ENCODE data around the gene TEKT1.

TEKT1 gene

GRCh38 chr17:6815775-6816174, 15.8 kb downstream of the TEKT1 start:
- Histone ChIP-seq H3K27ac (ENCODE audit: low read length) (no peak overlapping the region), H3K9me3 (ENCODE audit: control insufficient read depth in 2 of 2, low read length in 2 of 2) (peaks cover 0 to 3% of the 10 kb centered on the region in 2 donors), H3K36me3 (ENCODE audit: control insufficient read depth in 2 of 2, insufficient read depth in 2 of 2, low read length in 2 of 2) (no peaks in the 10 kb centered on the region), H3K27me3 (ENCODE audit: control insufficient read depth in 1 of 2, insufficient read depth in 2 of 2, low read length in 2 of 2) (peaks cover 0 to 3% of the 10 kb centered on the region in 2 donors), H3K4me3 (ENCODE audit: low read length in 2 of 2) (no peak overlapping the region), H3K9ac (ENCODE audit: low read length in 2 of 2) (no peak overlapping the region), H3K4me1 (ENCODE audit: control insufficient read depth, insufficient read depth, low read length) (no peaks in the 10 kb centered on the region)

GRCh38 chr17:6812295-6812694, 19.2 kb downstream of the TEKT1 start:
- no peaks in the 10 kb centered on the region for H3K36me3 ChIP-seq (ENCODE audit: control insufficient read depth in 2 of 2, insufficient read depth in 2 of 2, low read length in 2 of 2)
- peaks cover 0 to 3% of the 10 kb centered on the region in 2 donors for H3K27me3 ChIP-seq (ENCODE audit: control insufficient read depth in 1 of 2, insufficient read depth in 2 of 2, low read length in 2 of 2)
- no peak overlapping the region for H3K27ac ChIP-seq (ENCODE audit: low read length)
- H3K9me3 ChIP-seq (ENCODE audit: control insufficient read depth in 2 of 2, low read length in 2 of 2), result peaks cover 0 to 6% of the 10 kb centered on the region in 2 donors
- no peaks in the 10 kb centered on the region for H3K4me1 ChIP-seq (ENCODE audit: control insufficient read depth, insufficient read depth, low read length)
- H3K9ac ChIP-seq (ENCODE audit: low read length in 2 of 2), result no peak overlapping the region
- no peak overlapping the region for H3K4me3 ChIP-seq (ENCODE audit: low read length in 2 of 2)

- Histone ChIP-seq H3K4me3 (ENCODE audit: low read length in 2 of 2) (no peak overlapping the region), H3K9me3 (ENCODE audit: control insufficient read depth in 2 of 2, low read length in 2 of 2) (peaks cover 0 to 6% of the 10 kb centered on the region in 2 donors), H3K9ac (ENCODE audit: low read length in 2 of 2) (no peak overlapping the region), H3K27ac (ENCODE audit: low read length) (no peak overlapping the region), H3K27me3 (ENCODE audit: control insufficient read depth in 1 of 2, insufficient read depth in 2 of 2, low read length in 2 of 2) (peaks cover 0 to 3% of the 10 kb centered on the region in 2 donors), H3K4me1 (ENCODE audit: control insufficient read depth, insufficient read depth, low read length) (no peaks in the 10 kb centered on the region), H3K36me3 (ENCODE audit: control insufficient read depth in 2 of 2, insufficient read depth in 2 of 2, low read length in 2 of 2) (no peaks in the 10 kb centered on the region)
These were observed 20.0 kb downstream of the TEKT1 start for GRCh38 chr17:6811510-6811909.

GRCh38 chr17:6800422-6801027, 31.0 kb downstream of the TEKT1 start:
- H3K9ac ChIP-seq (ENCODE audit: low read length in 2 of 2), result no peak overlapping the region
- H3K36me3 ChIP-seq (ENCODE audit: control insufficient read depth in 2 of 2, insufficient read depth in 2 of 2, low read length in 2 of 2), result no peaks in the 10 kb centered on the region
- no peaks in the 10 kb centered on the region for H3K9me3 ChIP-seq (ENCODE audit: control insufficient read depth in 2 of 2, low read length in 2 of 2)
- no peak overlapping the region for H3K4me3 ChIP-seq (ENCODE audit: low read length in 2 of 2)
- no peaks in the 10 kb centered on the region for H3K4me1 ChIP-seq (ENCODE audit: control insufficient read depth, insufficient read depth, low read length)
- H3K27me3 ChIP-seq (ENCODE audit: control insufficient read depth in 1 of 2, insufficient read depth in 2 of 2, low read length in 2 of 2), result peaks cover 5 to 6% of the 10 kb centered on the region in 2 donors
- H3K27ac ChIP-seq (ENCODE audit: low read length), result no peak overlapping the region

GRCh38 chr17:6799738-6800137, 31.8 kb downstream of the TEKT1 start:
- peaks cover 5 to 6% of the 10 kb centered on the region in 2 donors for H3K27me3 ChIP-seq (ENCODE audit: control insufficient read depth in 1 of 2, insufficient read depth in 2 of 2, low read length in 2 of 2)
- no peak overlapping the region for H3K27ac ChIP-seq (ENCODE audit: low read length)
- H3K9me3 ChIP-seq (ENCODE audit: control insufficient read depth in 2 of 2, low read length in 2 of 2), result no peaks in the 10 kb centered on the region
- no peaks in the 10 kb centered on the region for H3K4me1 ChIP-seq (ENCODE audit: control insufficient read depth, insufficient read depth, low read length)
- no peak overlapping the region for H3K9ac ChIP-seq (ENCODE audit: low read length in 2 of 2)
- no peaks in the 10 kb centered on the region for H3K36me3 ChIP-seq (ENCODE audit: control insufficient read depth in 2 of 2, insufficient read depth in 2 of 2, low read length in 2 of 2)
- no peak overlapping the region for H3K4me3 ChIP-seq (ENCODE audit: low read length in 2 of 2)

- Histone ChIP-seq H3K36me3 (ENCODE audit: control insufficient read depth in 2 of 2, insufficient read depth in 2 of 2, low read length in 2 of 2) (no peaks in the 10 kb centered on the region), H3K9ac (ENCODE audit: low read length in 2 of 2) (no peak overlapping the region), H3K27ac (ENCODE audit: low read length) (no peak overlapping the region), H3K27me3 (ENCODE audit: control insufficient read depth in 1 of 2, insufficient read depth in 2 of 2, low read length in 2 of 2) (peaks cover 5 to 6% of the 10 kb centered on the region in 2 donors), H3K4me3 (ENCODE audit: low read length in 2 of 2) (no peak overlapping the region), H3K4me1 (ENCODE audit: control insufficient read depth, insufficient read depth, low read length) (no peaks in the 10 kb centered on the region), H3K9me3 (ENCODE audit: control insufficient read depth in 2 of 2, low read length in 2 of 2) (no peaks in the 10 kb centered on the region)
These were observed 33.7 kb downstream of the TEKT1 start for GRCh38 chr17:6797718-6798351.

GRCh38 chr17:6796887-6797490, 34.5 kb downstream of the TEKT1 start:
- Histone ChIP-seq H3K36me3 (ENCODE audit: control insufficient read depth in 2 of 2, insufficient read depth in 2 of 2, low read length in 2 of 2) (no peaks in the 10 kb centered on the region), H3K4me3 (ENCODE audit: low read length in 2 of 2) (no peak overlapping the region), H3K27ac (ENCODE audit: low read length) (no peak overlapping the region), H3K4me1 (ENCODE audit: control insufficient read depth, insufficient read depth, low read length) (no peaks in the 10 kb centered on the region), H3K27me3 (ENCODE audit: control insufficient read depth in 1 of 2, insufficient read depth in 2 of 2, low read length in 2 of 2) (peaks cover 6 to 13% of the 10 kb centered on the region in 2 donors), H3K9me3 (ENCODE audit: control insufficient read depth in 2 of 2, low read length in 2 of 2) (no peaks in the 10 kb centered on the region), H3K9ac (ENCODE audit: low read length in 2 of 2) (no peak overlapping the region)

- Histone ChIP-seq H3K27ac (ENCODE audit: low read length) (no peak overlapping the region), H3K27me3 (ENCODE audit: control insufficient read depth in 1 of 2, insufficient read depth in 2 of 2, low read length in 2 of 2) (peaks cover 6 to 13% of the 10 kb centered on the region in 2 donors), H3K9me3 (ENCODE audit: control insufficient read depth in 2 of 2, low read length in 2 of 2) (no peaks in the 10 kb centered on the region), H3K4me1 (ENCODE audit: control insufficient read depth, insufficient read depth, low read length) (no peaks in the 10 kb centered on the region), H3K4me3 (ENCODE audit: low read length in 2 of 2) (no peak overlapping the region), H3K9ac (ENCODE audit: low read length in 2 of 2) (no peak overlapping the region), H3K36me3 (ENCODE audit: control insufficient read depth in 2 of 2, insufficient read depth in 2 of 2, low read length in 2 of 2) (no peaks in the 10 kb centered on the region)
These were observed 35.3 kb downstream of the TEKT1 start for GRCh38 chr17:6796017-6796886.

- H3K4me3 ChIP-seq (ENCODE audit: low read length in 2 of 2), result no peak overlapping the region
- H3K4me1 ChIP-seq (ENCODE audit: control insufficient read depth, insufficient read depth, low read length), result no peaks in the 10 kb centered on the region
- H3K9ac ChIP-seq (ENCODE audit: low read length in 2 of 2), result no peak overlapping the region
- peaks cover 6 to 10% of the 10 kb centered on the region in 2 donors for H3K27me3 ChIP-seq (ENCODE audit: control insufficient read depth in 1 of 2, insufficient read depth in 2 of 2, low read length in 2 of 2)
- no peaks in the 10 kb centered on the region for H3K36me3 ChIP-seq (ENCODE audit: control insufficient read depth in 2 of 2, insufficient read depth in 2 of 2, low read length in 2 of 2)
- H3K27ac ChIP-seq (ENCODE audit: low read length), result no peak overlapping the region
- no peaks in the 10 kb centered on the region for H3K9me3 ChIP-seq (ENCODE audit: control insufficient read depth in 2 of 2, low read length in 2 of 2)
These were observed 37.6 kb downstream of the TEKT1 start for GRCh38 chr17:6793748-6794493.

- no peaks in the 10 kb centered on the region for H3K4me1 ChIP-seq (ENCODE audit: control insufficient read depth, insufficient read depth, low read length)
- peaks cover 0 to 20% of the 10 kb centered on the region in 2 donors for H3K27me3 ChIP-seq (ENCODE audit: control insufficient read depth in 1 of 2, insufficient read depth in 2 of 2, low read length in 2 of 2)
- no peaks in the 10 kb centered on the region for H3K36me3 ChIP-seq (ENCODE audit: control insufficient read depth in 2 of 2, insufficient read depth in 2 of 2, low read length in 2 of 2)
- no peak overlapping the region for H3K9ac ChIP-seq (ENCODE audit: low read length in 2 of 2)
- no peak overlapping the region for H3K4me3 ChIP-seq (ENCODE audit: low read length in 2 of 2)
- H3K9me3 ChIP-seq (ENCODE audit: control insufficient read depth in 2 of 2, low read length in 2 of 2), result no peaks in the 10 kb centered on the region
- no peak overlapping the region for H3K27ac ChIP-seq (ENCODE audit: low read length)
These were observed 42.4 kb downstream of the TEKT1 start for GRCh38 chr17:6789146-6789545.
